M059J (cell line): Measurements from ENCODE around the gene MLC1. TPM values are rescaled to one million over a fixed set of nuclear protein-coding genes. Genes with fewer than 3 reads are reported as not detected.
"Not testable (repeated sequence)": the region's sequence is repeated elsewhere in the genome, so short reads cannot be mapped to it uniquely, and the experiment has no call there.

Experiments used
- DNase-seq: peaks from one replicate; pipeline ENCODE4 v3.0.0-alpha.2; 2012; ENCODE audit warnings: low read depth
- total RNA-seq: library from RNA; depleted of rRNA; stranded (reverse); fragments of >200 nt; shearing (Covaris generic); gene quantifications from 2 replicates; pipeline ENCODE4 v1.2.3, GENCODE V29; 2014

Gene MLC1
- total RNA-seq, 1 experiment from 2014 or later, result 0.52 TPM

- DNase-seq, result no peak
Observed at GRCh38 chr22:50102946-50103345, 17.7 kb upstream of the MLC1 start.

- no peak for DNase-seq
Observed at GRCh38 chr22:50101870-50102565, 16.8 kb upstream of the MLC1 start.

DNA sequence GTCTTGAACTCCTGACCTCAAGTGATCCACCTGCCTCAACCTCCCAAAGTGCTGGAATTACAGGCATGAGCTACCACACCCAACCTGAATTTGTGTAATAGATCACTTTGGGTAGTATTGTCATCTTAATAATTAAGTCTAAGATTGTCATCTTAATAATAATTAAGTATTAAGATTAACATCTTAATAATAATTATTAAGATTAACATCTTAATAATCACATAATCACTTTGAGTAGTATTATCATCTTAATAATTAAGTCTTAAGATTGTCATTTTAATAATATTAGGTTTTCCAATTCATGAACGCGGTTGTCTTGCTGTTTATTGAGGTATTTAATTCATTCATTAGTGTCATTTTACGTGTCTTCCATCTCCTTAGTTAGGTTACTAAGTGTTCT lies 12.8 kb upstream of the MLC1 start:
- DNase-seq, result no peak

GRCh38 chr22:50092342-50092741 lies 7.1 kb upstream of the MLC1 start:
- no peak for DNase-seq

DNA sequence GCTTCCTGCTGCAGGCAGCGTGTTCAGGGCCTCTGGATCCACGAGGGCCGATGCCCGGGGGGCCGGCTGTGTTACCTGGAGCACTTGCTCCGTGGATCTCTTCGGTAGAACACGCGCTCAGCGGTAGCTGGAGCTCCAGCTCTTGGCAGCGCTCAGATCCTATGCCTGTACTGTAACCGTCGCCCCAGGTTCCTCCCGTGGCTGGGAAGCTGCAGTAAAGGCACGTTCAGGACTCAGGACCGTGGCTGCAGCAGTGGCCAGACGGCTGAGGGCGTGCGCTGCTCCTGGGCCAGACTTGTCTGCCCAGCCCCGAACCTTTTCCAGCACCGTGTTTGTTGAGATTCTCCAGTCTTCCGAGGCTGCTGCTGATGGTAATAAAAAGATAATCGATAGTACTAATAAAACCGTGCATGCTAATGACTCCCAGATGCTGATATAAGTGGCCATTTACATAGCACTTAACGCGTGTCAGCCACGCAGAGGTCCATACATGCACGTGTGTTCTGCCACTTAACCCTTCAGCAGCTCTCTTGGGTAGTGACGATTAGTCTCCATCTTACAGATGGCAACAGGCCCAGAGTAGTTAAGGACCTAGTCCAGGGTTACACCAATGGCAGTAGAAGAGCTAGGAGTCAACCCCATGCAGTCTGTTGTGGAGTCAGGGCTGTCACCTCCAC lies 6.0 kb upstream of the MLC1 start:
- DNase-seq, result no peak

DNA sequence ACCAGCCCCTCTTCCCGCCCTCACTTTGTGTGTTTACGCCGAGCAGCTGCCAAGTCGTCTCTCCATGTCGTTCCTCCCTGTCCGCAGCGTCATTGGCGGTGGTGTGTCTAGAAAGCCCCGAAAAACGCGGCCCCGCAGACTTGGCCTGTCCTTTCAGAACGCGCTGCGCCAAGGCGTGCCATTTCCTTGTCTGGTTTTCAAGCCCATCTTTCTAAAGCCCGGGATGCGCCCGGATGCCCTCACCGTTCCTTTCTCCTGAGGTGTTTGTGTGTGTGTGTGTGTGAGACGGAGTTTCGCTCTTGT lies 5.1 kb upstream of the MLC1 start:
- DNase-seq, result no peak

GRCh38 chr22:50089682-50090411 lies 4.6 kb upstream of the MLC1 start, which contains the start of gene MOV10L1:
Gene MOV10L1, plus strand, starts transcription at chr22:50090006. Its CDS starts 83 bp downstream, at chr22:50090089.
- DNase-seq, result no peak

GRCh38 chr22:50089231-50089630 lies 4.0 kb upstream of the MLC1 start:
- DNase-seq, result no peak

DNA sequence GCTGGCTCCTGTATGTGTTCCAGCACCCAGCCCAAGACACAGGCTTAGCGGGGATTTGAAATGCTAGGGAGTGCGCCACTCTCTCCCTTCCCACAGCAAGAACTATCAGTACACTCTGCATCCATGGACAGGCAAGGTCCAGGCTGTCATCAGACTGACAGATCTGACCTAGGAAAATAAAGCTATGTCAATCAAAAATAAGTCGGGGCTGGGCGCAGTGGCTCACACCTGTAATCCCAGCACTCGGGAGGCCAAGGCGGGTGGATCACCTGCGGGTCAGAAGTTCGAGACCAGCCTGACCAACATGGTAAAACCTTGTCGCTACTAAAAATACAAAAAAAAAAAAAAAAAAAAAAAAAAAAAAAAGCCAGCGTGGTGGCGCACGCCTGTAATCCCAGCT lies 2.9 kb upstream of the MLC1 start:
- no peak for DNase-seq

DNA sequence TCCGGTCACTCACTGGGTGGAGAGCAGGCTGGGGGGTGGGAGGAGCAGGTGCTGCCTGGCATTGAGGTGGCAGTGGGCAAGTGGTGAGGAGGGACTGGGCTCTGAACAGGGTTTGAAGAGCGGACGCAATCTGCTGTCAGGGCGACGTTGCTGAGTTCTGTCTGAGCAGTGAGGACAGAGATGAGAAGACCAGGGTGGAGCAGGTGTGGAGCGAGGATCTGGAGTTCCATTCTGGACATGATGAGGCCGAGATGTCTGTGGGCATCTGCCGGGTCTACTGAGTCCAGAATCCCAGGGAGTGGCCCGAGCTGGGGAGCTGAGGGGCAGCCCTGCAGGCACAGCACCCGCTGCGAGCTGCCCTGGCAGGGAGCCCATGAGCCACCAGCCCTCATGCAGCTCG lies 2.4 kb upstream of the MLC1 start:
- no peak for DNase-seq

DNA sequence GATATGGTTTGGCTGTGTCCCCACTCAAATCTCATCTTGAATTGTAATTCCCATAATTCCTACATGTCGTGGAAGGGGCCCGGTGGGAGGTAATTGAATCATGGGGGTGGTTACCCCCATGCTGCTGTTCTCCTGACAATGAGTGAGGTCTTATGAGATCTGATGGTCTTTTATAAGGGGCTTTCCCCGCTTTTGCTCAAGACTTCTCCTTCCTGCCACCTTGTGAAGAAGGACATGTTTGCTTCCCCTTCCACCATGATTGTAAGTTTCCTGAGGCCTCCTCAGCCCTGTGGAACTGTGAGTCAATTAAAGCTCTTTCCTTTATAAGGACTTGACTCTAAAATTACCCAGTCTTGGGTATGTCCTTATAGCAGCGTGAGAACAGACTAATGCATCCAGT lies 1.7 kb upstream of the MLC1 start:
- not testable (repeated sequence) for DNase-seq

DNA sequence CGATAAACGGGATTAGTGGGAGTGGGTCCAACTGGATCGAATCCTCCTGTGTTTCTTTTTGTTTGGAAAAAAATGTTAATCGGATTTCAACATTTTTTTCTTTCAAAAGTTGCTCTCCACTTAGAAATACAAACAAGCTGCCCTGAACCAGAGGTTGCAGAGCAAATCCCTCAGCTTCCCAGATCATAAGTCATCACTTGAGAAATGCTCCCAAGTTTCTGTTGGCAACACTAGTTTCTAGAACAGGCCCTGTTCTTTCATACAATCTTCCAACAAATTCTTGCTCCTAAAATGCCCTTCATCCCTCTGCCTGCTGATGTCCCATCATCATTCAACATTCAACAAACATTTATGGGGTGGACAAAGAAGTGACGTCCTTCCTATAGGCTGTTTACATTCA lies 1.3 kb upstream of the MLC1 start:
- no peak for DNase-seq

- DNase-seq, result no peak
Observed at GRCh38 chr22:50084614-50085021, 608 bp downstream of the MLC1 start.

DNA sequence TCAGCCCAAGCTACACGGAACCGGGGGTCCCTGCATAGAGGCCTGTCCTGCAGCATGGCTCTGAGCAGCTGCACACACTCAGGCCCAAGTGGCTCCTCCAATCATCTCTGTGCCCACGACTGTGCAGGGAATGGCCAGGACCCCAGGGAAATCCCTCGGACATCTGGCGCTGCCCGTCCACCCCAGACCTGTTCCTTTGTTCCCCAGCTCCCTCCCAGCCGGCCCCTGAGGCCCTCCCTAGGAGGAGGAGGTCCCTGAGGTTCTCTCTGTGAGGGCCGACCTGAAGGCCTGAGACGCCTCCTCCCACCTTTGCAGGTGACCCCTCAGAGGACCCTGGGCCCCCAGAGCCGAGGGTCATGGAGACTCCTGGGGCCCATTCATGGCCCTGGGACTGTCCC lies 1.1 kb downstream of the MLC1 start:
- DNase-seq, result no peak

DNA sequence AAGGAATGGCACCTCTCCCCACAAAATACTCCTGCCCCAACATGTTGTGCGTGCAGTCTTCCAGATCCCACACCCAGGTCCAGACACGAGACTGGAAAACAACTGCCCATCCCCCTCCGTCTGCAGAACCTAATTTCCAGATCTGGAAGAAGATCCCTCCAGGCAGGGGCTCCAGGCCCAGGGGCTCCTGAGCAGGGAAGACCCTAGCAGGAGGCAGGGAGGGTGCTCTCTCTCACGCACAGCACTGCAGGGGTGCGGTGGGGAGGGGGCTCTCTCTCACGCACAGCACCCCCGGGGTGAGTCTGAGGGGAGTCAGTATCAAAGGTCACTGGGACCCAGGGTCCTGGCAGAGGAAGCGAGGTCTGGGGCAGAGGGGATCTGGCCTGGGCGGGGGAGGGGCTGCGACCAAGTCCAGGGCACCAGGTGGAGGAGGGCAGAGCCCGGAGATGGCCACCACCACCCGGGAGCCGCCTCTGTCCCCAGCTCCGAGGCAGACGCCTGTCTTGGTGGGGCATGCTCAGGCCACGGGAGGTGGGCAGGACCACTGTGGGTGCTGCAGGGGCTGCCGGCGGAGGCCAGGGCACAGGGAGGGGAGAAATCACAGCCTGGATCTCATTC lies 1.7 kb downstream of the MLC1 start:
- no peak for DNase-seq

DNA sequence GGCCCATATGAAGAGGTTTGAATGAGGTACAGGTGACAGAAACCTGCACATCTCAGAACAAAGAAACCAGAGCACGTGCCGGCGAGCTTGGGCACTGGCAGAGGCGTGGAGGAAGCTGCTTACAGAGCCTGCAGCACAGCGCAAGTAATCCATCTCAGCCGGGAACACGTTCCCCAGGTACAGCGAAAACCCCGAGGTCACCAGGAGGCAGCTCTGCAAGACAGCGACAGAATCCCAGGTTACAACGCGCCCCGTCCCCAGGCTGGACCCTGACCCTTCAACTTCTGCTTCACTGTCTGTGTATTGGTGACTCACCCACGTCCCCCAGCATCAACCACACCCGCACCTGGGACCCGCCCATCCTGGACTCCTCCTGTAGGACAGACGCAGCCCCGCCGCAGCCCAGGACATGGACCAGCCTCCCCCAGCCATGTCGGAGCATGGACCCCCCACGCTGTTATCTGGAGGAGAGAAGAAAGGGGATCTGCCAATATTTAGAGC lies 2.2 kb downstream of the MLC1 start:
- no peak for DNase-seq

GRCh38 chr22:50082197-50082715 lies 3.0 kb downstream of the MLC1 start:
- no peak for DNase-seq

DNA sequence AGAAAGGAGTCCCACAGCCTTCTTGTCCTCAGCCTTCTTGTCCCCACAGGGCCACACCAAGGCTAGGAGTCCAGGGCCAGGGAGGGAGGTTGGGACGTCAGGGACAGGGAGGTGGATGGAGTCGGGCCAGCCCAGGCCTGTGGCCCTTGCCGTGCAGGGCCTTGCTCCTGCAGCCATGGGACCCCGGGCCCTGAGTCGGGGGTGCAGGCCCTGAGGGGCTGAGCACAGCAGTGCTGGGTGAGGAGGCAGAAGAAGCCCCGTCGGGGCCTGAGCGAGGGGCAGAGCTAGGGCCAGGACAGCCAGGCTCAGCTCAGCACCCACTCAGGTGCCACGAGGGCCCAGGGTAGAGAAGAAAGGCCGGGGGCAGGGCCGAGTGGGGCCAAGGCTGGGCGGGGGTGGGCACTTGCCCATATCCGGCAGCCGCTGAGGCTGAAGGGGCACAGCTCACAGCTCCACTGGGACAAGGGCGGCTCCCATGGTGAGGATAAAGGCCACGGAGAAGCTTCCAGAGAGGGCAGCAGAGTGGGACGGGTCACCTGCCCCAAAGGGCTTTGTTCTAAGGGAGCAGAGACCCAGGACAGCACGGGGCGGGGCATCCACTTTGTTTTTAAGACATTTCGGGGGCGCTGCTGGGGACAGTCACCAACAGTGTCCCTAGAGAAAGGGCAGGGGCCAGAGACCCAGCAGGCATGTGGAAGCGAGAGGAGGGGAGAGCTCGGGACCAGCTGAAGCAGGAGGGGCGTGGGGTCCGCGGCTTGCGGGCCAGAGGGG lies 3.6 kb downstream of the MLC1 start:
- DNase-seq, result no peak

GRCh38 chr22:50080077-50080465 lies 5.2 kb downstream of the MLC1 start:
- DNase-seq, result no peak

DNA sequence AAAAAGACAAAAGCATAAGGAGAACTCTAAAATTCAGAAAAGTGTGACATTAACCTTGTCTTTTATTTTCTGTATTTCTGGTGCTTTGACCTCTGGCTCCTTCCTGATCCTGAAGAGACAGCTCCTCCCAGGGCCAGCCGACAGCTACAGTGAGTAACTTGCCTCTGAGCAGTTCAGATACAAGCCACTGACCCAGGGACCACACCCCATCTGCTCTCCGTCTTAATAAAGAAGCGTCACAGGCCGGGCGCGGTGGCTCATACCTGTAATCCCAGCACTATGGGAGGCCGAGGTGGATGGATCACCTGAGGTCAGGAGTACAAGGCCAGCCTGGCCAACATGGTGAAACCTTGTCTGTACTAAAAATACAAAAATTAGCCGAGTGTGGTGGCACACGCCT lies 6.5 kb downstream of the MLC1 start:
- DNase-seq, result no peak

DNA sequence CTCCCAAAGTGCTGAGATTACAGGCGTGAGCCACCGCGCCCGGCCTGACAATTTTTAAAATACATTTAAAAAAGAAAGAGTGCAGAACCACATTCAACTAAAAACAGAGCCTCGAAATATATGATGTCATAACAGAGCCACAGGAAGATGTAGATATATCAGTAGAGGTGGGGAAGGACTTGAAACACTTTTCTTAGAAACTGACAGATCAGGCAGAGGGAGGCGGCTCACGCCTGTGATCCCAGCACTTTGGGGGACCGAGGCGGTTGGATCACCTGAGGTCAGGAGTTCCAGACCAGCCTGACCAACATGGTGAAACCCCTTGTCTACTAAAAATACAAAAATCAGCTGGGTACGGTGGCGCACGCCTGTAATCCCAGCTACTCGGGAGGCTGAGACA lies 7.0 kb downstream of the MLC1 start:
- DNase-seq, result no peak
